Measurements from ENCODE around the gene DEFB116.
"Not testable (repeated sequence)": the region's sequence is repeated elsewhere in the genome, so short reads cannot be mapped to it uniquely, and the experiment has no call there.

DEFB116 gene

GRCh38 chr20:31308535-31309162 is at the start of gene DEFB116:
DEFB116 (minus strand) TSS chr20:31308585; CDS start chr20:31308585, 0 bp downstream.
- in situ Hi-C loops (cut with MboI; ENCODE audit: low sequenced_read_pairs), result no loop called here

GRCh38 chr20:31355981-31356380 is 47.6 kb upstream of the DEFB116 start:
- in situ Hi-C loops (cut with MboI; ENCODE audit: low sequenced_read_pairs), result no loop called here

- in situ Hi-C loops (cut with MboI; ENCODE audit: low sequenced_read_pairs), result no loop called here
These were observed 33.1 kb upstream of the DEFB116 start for GRCh38 chr20:31341470-31341869.

GRCh38 chr20:31330893-31331292 is 22.5 kb upstream of the DEFB116 start:
- in situ Hi-C loops (cut with MboI; ENCODE audit: low sequenced_read_pairs), result no loop called here

GRCh38 chr20:31322504-31322903 is 14.1 kb upstream of the DEFB116 start:
- in situ Hi-C loops (cut with MboI; ENCODE audit: low sequenced_read_pairs), result no loop called here

- in situ Hi-C loops (cut with MboI; ENCODE audit: low sequenced_read_pairs), result not testable (repeated sequence)
These were observed 23.4 kb downstream of the DEFB116 start for GRCh38 chr20:31284964-31285363.

- in situ Hi-C loops (cut with MboI; ENCODE audit: low sequenced_read_pairs), result no loop called here
These were observed 30.2 kb downstream of the DEFB116 start for GRCh38 chr20:31278178-31278577.

- in situ Hi-C loops (cut with MboI; ENCODE audit: low sequenced_read_pairs), result no loop called here
These were observed 33.9 kb downstream of the DEFB116 start for GRCh38 chr20:31274441-31274840.

- in situ Hi-C loops (cut with MboI; ENCODE audit: low sequenced_read_pairs), result no loop called here
These were observed 48.0 kb downstream of the DEFB116 start for GRCh38 chr20:31260326-31260932.

- in situ Hi-C loops (cut with MboI; ENCODE audit: low sequenced_read_pairs), result no loop called here
These were observed 51.0 kb downstream of the DEFB116 start, which contains the start of gene DEFB115 for GRCh38 chr20:31257364-31257763. DEFB115 (plus strand) TSS chr20:31257664; CDS start chr20:31257664, 0 bp downstream.

GRCh38 chr20:31256959-31257358 is 51.4 kb downstream of the DEFB116 start:
- in situ Hi-C loops (cut with MboI; ENCODE audit: low sequenced_read_pairs), result no loop called here

Data from HL-60/S4 treated with retinoic acid at 250 ng/mL for 4 days and 3 days (cell line).